GM12873 (cell line): ENCODE results near the gene UGT1A3.

Source experiments
- CTCF ChIP-seq: IDR thresholded peaks from 2 replicates; pipeline ENCODE4 v1.5.1; 2012; ENCODE audit warnings: low read depth, mild to moderate bottlenecking, moderate library complexity, low read length, control low read depth; ENCODE audit not compliant: insufficient read depth; ENCODE audit errors: missing control alignments

UGT1A3 gene

GRCh38 chr2:233760043-233760442 is 31.2 kb downstream of the UGT1A3 start, which contains the start of gene UGT1A1:
UGT1A1 (plus strand) TSS chr2:233760270; CDS start chr2:233760288, 18 bp downstream.
- no peak for TF ChIP-seq CTCF

DNA sequence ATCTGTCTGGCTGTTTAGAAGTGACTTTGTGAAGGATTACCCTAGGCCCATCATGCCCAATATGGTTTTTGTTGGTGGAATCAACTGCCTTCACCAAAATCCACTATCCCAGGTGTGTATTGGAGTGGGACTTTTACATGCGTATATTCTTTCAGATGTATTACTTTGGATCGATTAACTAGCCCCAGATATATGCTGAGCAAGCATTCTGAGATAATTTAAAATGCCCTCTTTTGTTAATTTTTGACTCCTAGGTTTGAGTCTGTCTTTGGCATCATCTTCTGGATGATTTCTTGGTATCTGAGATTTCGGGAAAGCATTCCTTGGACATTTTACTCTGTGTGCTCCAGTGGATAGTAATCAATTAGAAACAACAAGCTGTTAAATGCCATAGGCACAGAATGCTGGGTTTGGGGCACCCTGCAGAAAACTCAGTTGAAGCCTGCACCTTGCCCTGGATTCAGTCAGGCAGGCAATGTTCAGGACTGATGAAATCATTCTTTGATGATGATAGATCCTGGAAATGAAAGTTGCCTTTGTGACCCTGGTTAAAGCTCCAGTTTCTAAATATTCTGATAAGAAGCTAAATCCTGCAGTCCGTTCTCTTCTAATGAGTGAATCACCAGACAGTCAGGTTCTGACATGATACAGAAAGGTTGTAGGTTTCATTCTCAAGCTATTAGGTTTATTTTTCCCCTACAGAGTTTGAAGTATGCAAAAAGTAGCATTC is 32.4 kb downstream of the UGT1A3 start:
- TF ChIP-seq CTCF = no peak

DNA sequence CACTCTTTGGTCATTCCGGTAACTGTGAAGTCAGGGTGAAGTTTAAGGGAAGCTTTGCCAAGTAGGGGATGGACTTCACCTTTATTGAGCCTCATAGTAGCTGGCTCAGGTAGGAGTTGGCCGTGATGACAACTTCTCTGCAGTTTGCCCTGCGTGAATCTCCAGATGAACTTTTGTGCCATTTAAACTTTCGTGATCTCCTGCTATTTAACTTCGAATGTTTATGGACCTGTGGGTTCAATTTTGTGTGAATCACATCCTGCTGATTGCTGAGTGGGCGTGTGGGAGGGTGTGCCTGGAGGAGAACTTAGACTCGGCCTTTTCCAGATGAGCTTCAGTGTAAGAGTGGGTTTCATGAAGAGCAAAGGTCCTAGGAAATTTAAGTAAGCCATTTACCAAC is 35.4 kb downstream of the UGT1A3 start:
- no peak for TF ChIP-seq CTCF

DNA sequence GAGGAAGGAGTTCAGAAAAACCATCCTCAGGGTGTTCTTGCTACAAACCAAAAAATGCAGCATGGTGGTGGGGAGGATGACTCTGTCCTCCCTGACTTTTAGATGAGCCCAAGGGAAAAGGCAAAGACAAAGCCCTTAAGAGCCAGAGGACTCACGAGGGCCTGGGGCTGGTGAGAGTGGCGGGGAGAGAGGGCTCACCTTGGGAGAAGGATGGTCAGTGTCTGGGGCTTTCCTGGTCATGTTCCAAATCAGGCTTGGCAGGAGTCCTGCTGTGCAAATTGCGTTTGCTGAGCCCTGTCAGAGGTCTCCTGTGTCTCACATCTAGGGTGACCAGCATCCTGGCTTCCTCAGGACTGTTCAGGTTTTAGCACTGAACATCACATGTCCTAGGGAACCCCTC is 35.9 kb downstream of the UGT1A3 start:
- no peak for TF ChIP-seq CTCF

DNA sequence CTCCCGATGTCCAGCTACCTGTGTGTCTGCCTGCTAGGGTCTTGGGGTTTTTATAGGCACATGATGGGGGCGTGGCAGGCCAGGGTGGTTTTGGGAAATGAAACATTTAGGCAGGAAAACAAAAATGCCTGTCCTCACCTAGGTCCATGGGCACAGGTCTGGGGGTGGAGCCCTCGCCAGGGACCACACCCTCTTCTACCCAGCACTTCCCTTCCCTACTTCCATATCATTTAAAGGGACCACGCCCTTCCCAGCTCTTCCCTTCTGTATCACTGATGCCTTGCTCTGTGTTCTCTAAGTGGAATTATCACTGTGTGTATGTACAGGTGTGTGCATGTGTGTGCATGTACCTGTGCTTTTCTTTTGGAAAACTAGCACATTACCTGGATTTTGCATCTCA is 37.6 kb downstream of the UGT1A3 start:
- no peak for TF ChIP-seq CTCF

GRCh38 chr2:233768076-233768475 is 39.2 kb downstream of the UGT1A3 start:
- no peak for TF ChIP-seq CTCF

- TF ChIP-seq CTCF = no peak
These were observed 40.4 kb downstream of the UGT1A3 start for GRCh38 chr2:233769260-233769659.
